Endothelial cell of umbilical vein (primary cell): ENCODE data around the gene MAP1B. TPM values are rescaled to one million over a fixed set of nuclear protein-coding genes. Genes with fewer than 3 reads are reported as not detected.
"Not testable (repeated sequence)": the region's sequence is repeated elsewhere in the genome, so short reads cannot be mapped to it uniquely, and the experiment has no call there.

Experiments used
- BruUV-seq: library from RNA; stranded (reverse); fragments of 400-500 nt; replicated peaks from 2 replicates; lab custom pipeline; 2021; lab: Mats Ljungman, UMichigan
- CTCF ChIA-PET: fragments of 300-600, 350-600 bp; sonication (Branson Sonifier 250); formaldehyde crosslinking; loops from one replicate; lab custom pipeline; 2021; ENCODE audit warnings: antibody characterized with exemption, inconsistent platforms; lab: Charles Lee
- POLR2A ChIA-PET: fragments of 300-600, 350-600 bp; sonication (Branson Sonifier 250); formaldehyde crosslinking; loops from one replicate; lab custom pipeline; 2021; ENCODE audit warnings: antibody characterized with exemption, inconsistent platforms; lab: Charles Lee
- DNase-seq: peaks from one replicate; pipeline ENCODE4 v3.0.0-alpha.2; 2011; ENCODE audit warnings: low read depth, low spot score
- FAIRE-seq: peaks from 2 replicates; lab custom pipeline; 2011; peaks lifted over from hg19 to GRCh38; lab: Jason Lieb, UNC
- H2AFZ ChIP-seq: 2 replicates; pipeline ENCODE4 v1.6.0; 2012; ENCODE audit warnings: low read depth, low read length, control low read depth, inconsistent platforms
- H3K27ac ChIP-seq: 2 replicates; pipeline ENCODE4 v1.5.1; 2011; ENCODE audit warnings: low read depth, mild to moderate bottlenecking, control low read depth, low read length, moderate library complexity; ENCODE audit not compliant: insufficient read depth
- H3K27me3 ChIP-seq, 2 experiments: 2 replicates each; pipeline versions ENCODE4 v1.6.0 to v1.6.1; 2011; ENCODE audit warnings: low read length in 2 of 2, mixed read lengths in 1 of 2; ENCODE audit not compliant: control insufficient read depth in 2 of 2, insufficient read depth in 2 of 2
- H3K36me3 ChIP-seq, 2 experiments: 2 replicates in 1 of 2; 3 replicates in 1 of 2; pipeline ENCODE4 v1.5.1; 2011; ENCODE audit warnings: low read length in 2 of 2, mild to moderate bottlenecking in 1 of 2, moderate library complexity in 1 of 2; ENCODE audit not compliant: control insufficient read depth in 2 of 2, insufficient read depth in 2 of 2; ENCODE audit errors: extremely low read depth in 1 of 2
- H3K4me1 ChIP-seq: 3 replicates; pipeline ENCODE4 v1.5.1; 2011; ENCODE audit warnings: mild to moderate bottlenecking, low read length; ENCODE audit not compliant: control insufficient read depth, insufficient read depth; ENCODE audit errors: extremely low read depth
- H3K4me2 ChIP-seq: 2 replicates; pipeline ENCODE4 v1.6.1; 2011; ENCODE audit warnings: low read length, control low read depth, mixed read lengths; ENCODE audit not compliant: insufficient read depth
- H3K4me3 ChIP-seq, 3 experiments: fragments of 200-600 bp in 1 of 3; sonication (generic), shearing (Covaris generic) in 1 of 3; replicated peaks in 1 of 3; 2 replicates each; pipeline ENCODE4 v1.5.1; 2011 to 2016; ENCODE audit warnings: control low read depth in 3 of 3, low read length in 3 of 3, mild to moderate bottlenecking in 2 of 3, inconsistent platforms in 1 of 3, low read depth in 1 of 3, moderate library complexity in 1 of 3; ENCODE audit not compliant: insufficient read depth in 1 of 3
- H3K79me2 ChIP-seq: 2 replicates; pipeline ENCODE4 v1.6.0; 2012; ENCODE audit warnings: low read length, inconsistent platforms; ENCODE audit not compliant: control insufficient read depth, insufficient read depth
- H3K9ac ChIP-seq: replicated peaks from 2 replicates; pipeline ENCODE3; 2011; ENCODE audit warnings: low read length, control low read depth; ENCODE audit not compliant: insufficient read depth; ENCODE audit errors: extremely low read depth
- H3K9me1 ChIP-seq: replicated peaks from 3 replicates; pipeline ENCODE4 v1.6.0; 2011; ENCODE audit warnings: mild to moderate bottlenecking, low read length; ENCODE audit not compliant: control insufficient read depth, insufficient read depth; ENCODE audit errors: extremely low read depth
- H3K9me3 ChIP-seq: replicated peaks from 2 replicates; pipeline ENCODE4 v1.5.1; 2012; ENCODE audit warnings: low read length, inconsistent platforms; ENCODE audit not compliant: control insufficient read depth, insufficient read depth
- H4K20me1 ChIP-seq: replicated peaks from 2 replicates; pipeline ENCODE3; 2011; ENCODE audit warnings: mild to moderate bottlenecking, low read length; ENCODE audit not compliant: control insufficient read depth, insufficient read depth; ENCODE audit errors: extremely low read depth
- MYC ChIP-seq: IDR thresholded peaks from one replicate; pipeline ENCODE4 v1.6.1; 2011; ENCODE audit warnings: mild to moderate bottlenecking, low read depth, low read length
- dilution Hi-C: fragments of 300-500 bp; cut with MboI; formaldehyde crosslinking; loops from one replicate; pipeline ENCODE4 v1.15.0; 2019; ENCODE audit warnings: low sequenced_read_pairs; ENCODE audit not compliant: extremely low pct_ligation_motif_present
- intact Hi-C: fragments of 100-400 bp; cut with micrococcal nuclease; formaldehyde crosslinking; loops from one replicate; pipeline ENCODE4 v1.10.0; 2022
- polyA plus RNA-seq, 4 experiments: library from polyadenylated mRNA; depleted of rRNA in 3 of 4; stranded (reverse) in 3 of 4; unstranded in 1 of 4; fragments of >200 nt; gene quantifications; 2 replicates each; pipeline versions ENCODE4 v1.2.1 to v1.2.3, GENCODE V29; 2011 to 2012; ENCODE audit warnings: missing spikeins in 1 of 4
- total RNA-seq: library from RNA; stranded (reverse); gene quantifications from 2 replicates; pipeline ENCODE4 v1.2.3, GENCODE V29; 2021
- TF ChIP-seq, protein P1 (sequence below), 2 donors: IDR thresholded peaks; 1 replicate in 1 of 2; 2 replicates in 1 of 2; pipeline ENCODE4 v1.5.1; 2011; ENCODE audit warnings: low read length in 2 of 2, mild to moderate bottlenecking in 2 of 2, moderate library complexity in 2 of 2, control low read depth in 1 of 2, inconsistent platforms in 1 of 2, low read depth in 1 of 2; ENCODE audit not compliant: insufficient read depth in 1 of 2; ENCODE audit errors: extremely low read depth in 1 of 2
- TF ChIP-seq, protein P2 (sequence below): IDR thresholded peaks from 2 replicates; pipeline ENCODE4 v1.6.1; 2011; ENCODE audit not compliant: insufficient read depth, insufficient read length

MAP1B gene
- total and polyA plus RNA-seq, 2 donors (not counting 3 experiments of a cell fraction or from before 2014, with no cell fraction given) = 55.9 to 263 TPM

DNA sequence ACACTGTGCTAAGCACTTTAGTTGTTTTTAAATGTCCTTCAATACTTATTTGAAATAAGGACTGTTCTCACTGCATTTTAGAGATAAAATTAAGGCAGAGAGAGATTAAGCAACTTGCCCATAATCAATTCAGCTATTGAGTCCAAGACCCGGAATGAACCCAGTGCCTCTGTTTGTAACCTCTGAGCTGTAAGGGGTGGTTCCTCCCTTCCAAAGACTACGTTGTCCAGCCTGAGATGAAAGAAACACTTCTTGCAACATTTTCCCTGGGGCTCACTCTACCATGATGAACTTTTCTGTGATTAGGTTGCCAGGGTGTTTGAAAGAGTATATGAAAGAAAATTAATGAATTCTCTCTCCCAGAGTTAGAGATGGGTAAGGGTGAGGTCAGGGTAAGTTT lies 22.0 kb upstream of the MAP1B start:
- dilution Hi-C loops (no loop called here), intact Hi-C loops (no loop called here)
- no peak for DNase-seq
- Histone ChIP-seq H3K27me3 (peaks cover 24 to 30% of the 10 kb centered on the region in 2 experiments), H3K9me3 (no peaks in the 10 kb centered on the region), H3K9me1 (no peaks in the 10 kb centered on the region), H4K20me1 (no peaks in the 10 kb centered on the region), H3K9ac (no peak overlapping the region), H2AFZ (no peak overlapping the region), H3K27ac (no peak overlapping the region), H3K4me2 (no peak overlapping the region), H3K36me3 (no peaks in the 10 kb centered on the region), H3K4me1 (no peaks in the 10 kb centered on the region), H3K79me2 (no peaks in the 10 kb centered on the region), H3K4me3 (no peak overlapping the region)
- TF ChIP-seq, protein P1, sequence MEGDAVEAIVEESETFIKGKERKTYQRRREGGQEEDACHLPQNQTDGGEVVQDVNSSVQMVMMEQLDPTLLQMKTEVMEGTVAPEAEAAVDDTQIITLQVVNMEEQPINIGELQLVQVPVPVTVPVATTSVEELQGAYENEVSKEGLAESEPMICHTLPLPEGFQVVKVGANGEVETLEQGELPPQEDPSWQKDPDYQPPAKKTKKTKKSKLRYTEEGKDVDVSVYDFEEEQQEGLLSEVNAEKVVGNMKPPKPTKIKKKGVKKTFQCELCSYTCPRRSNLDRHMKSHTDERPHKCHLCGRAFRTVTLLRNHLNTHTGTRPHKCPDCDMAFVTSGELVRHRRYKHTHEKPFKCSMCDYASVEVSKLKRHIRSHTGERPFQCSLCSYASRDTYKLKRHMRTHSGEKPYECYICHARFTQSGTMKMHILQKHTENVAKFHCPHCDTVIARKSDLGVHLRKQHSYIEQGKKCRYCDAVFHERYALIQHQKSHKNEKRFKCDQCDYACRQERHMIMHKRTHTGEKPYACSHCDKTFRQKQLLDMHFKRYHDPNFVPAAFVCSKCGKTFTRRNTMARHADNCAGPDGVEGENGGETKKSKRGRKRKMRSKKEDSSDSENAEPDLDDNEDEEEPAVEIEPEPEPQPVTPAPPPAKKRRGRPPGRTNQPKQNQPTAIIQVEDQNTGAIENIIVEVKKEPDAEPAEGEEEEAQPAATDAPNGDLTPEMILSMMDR (IDR thresholded peaks at IDR 0.05; ENCODE audit: extremely low read depth in 1 of 2, insufficient read depth in 1 of 2, low read depth in 1 of 2, low read length in 2 of 2) = no peak
- TF ChIP-seq MYC = no peak
- TF ChIP-seq, protein P2, sequence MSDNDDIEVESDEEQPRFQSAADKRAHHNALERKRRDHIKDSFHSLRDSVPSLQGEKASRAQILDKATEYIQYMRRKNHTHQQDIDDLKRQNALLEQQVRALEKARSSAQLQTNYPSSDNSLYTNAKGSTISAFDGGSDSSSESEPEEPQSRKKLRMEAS = no peak
- FAIRE-seq = no peak
- POLR2A ChIA-PET = no interaction called here
- no TSS peak for BruUV-seq
- CTCF ChIA-PET = no interaction called here

- dilution Hi-C loops, CTCF ChIA-PET: not testable (repeated sequence)
- POLR2A ChIA-PET = interaction anchor here (0.6 kb wide), 1 partner anchor 57 kb away, joined by 5 read pairs; no protein-coding TSS in a partner anchor
These were observed 17.6 kb upstream of the MAP1B start for GRCh38 chr5:72089713-72090112.

More at GRCh38 chr5:72089713-72090112, 17.6 kb upstream of the MAP1B start:
- H3K9me3 ChIP-seq, H3K36me3 ChIP-seq, H3K4me3 ChIP-seq, DNase-seq, BruUV-seq, H3K4me1 ChIP-seq, H2AFZ ChIP-seq, H3K27ac ChIP-seq, FAIRE-seq, H3K79me2 ChIP-seq, intact Hi-C loops, H4K20me1 ChIP-seq, H3K4me2 ChIP-seq, H3K9me1 ChIP-seq, H3K9ac ChIP-seq: not testable (repeated sequence)
- H3K27me3 ChIP-seq = peaks cover 11 to 14% of the 10 kb centered on the region in 2 experiments
